GM12865 (cell line): Measurements from ENCODE around the gene SPINT1.

ENCODE experiments used
- DNase-seq: peaks from one replicate; pipeline ENCODE4 v3.0.0; 2010; ENCODE audit warnings: low read depth
- H3K4me3 ChIP-seq: 2 replicates; pipeline ENCODE4 v1.5.1; 2011; ENCODE audit warnings: mild to moderate bottlenecking, low read depth, low read length, control low read depth
- CTCF ChIP-seq: IDR thresholded peaks from 2 replicates; pipeline ENCODE4 v1.5.1; 2011; ENCODE audit warnings: low read length, control low read depth, low read depth, inconsistent platforms; ENCODE audit not compliant: insufficient read depth; ENCODE audit errors: missing control alignments

Gene SPINT1

GRCh38 chr15:40819048-40819447 is 24.8 kb upstream of the SPINT1 start:
- no peak overlapping the region for H3K4me3 ChIP-seq
- TF ChIP-seq CTCF: no peak
- no peak for DNase-seq

GRCh38 chr15:40821195-40821594 is 22.7 kb upstream of the SPINT1 start:
- no peak overlapping the region for H3K4me3 ChIP-seq
- no peak for TF ChIP-seq CTCF
- DNase-seq: no peak

GRCh38 chr15:40823572-40824343 is 20.1 kb upstream of the SPINT1 start:
- no peak for TF ChIP-seq CTCF
- no peak for DNase-seq
- H3K4me3 ChIP-seq: no peak overlapping the region

DNA sequence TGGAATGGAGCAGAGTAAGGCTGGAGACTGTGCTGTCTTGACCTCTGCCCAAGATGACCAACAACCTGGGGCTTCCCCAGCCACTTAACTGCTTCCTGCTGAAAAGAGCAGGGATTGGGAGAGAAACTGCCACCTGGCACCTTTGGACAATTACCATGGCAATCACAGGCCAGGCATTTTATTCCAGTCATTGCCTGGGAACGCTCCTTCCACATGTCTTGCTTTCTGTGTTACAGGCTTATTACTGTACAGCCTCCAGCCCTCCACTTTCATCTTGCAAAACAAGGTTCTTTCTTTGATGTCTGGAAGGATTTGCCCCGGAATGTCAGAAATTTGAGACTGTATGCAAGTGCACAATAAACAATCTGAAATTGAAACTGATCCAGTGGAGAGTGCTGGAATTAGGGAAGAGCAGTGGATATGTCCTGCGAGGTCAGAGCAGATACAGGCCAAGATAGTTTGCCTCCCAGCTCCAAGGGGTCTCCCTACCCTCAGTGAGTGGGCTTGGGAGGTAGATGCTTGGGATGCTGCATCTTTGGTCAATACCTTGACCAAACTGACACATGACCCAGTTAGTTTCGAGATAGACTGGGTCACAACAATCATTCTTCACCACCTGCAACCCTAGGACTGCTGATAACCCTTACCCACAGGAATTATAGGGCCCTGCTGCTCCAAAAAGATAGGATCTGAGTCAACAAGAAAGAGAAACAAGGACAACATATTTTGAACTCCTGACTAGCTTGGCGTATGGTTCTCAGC is 18.0 kb upstream of the SPINT1 start:
- DNase-seq: no peak
- H3K4me3 ChIP-seq: no peak overlapping the region
- TF ChIP-seq CTCF: no peak

DNA sequence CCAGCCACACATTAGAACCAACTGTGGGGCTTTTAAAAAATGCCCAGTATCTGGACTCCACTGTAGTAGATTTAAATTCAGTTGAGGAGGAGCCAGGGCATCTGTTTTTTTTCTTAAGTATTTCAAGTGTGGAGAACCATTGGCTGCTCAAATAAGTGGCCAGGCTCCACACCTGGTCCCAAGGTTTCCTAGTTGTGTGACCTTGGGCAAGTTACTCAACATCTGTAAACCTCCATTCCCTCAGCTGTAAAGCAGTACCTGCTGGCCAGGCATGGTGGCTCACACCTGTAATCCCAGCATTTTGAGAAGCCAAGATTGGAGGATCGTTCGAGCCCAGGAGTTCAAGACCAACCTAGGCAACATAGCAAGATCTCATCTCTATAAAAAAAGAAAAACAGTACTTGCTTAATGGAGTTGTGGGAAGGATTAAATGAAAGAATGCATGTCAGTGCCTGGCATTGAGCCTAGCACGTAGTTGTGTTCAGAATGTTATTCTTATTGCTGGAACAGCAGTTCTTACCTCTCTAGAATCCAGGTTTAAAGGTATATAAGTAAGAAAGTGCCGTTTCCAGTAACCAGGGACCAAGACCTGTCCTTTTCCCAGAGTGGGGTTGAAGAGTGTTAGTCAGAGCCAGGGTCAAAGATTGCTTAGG is 17.3 kb upstream of the SPINT1 start:
- no peak overlapping the region for H3K4me3 ChIP-seq
- no peak for DNase-seq
- TF ChIP-seq CTCF: no peak

- no peak for DNase-seq
- H3K4me3 ChIP-seq: no peak within 1 kb of the TSS
- no peak for TF ChIP-seq CTCF
Measured at GRCh38 chr15:40828447-40829036, 15.3 kb upstream of the SPINT1 start, which contains the start of gene PPP1R14D. Gene PPP1R14D (minus strand): TSS chr15:40828708. CDS start chr15:40828641, 67 bp downstream.
